NT2/D1 (cell line): ENCODE results near the gene EXOC5.

Source experiments
- DNase-seq: peaks from one replicate; pipeline ENCODE4 v3.0.0-alpha.2; 2011; ENCODE audit warnings: low read depth, low spot score
- H3K27me3 ChIP-seq: 2 replicates; pipeline ENCODE4 v1.6.0; 2011; ENCODE audit warnings: mild to moderate bottlenecking; ENCODE audit not compliant: insufficient read length, insufficient read depth
- H3K36me3 ChIP-seq: 2 replicates; pipeline ENCODE4 v1.6.1; 2011; ENCODE audit warnings: mild to moderate bottlenecking, low read length, mixed read lengths; ENCODE audit not compliant: insufficient read depth, insufficient read length
- H3K4me1 ChIP-seq: 2 replicates; pipeline ENCODE4 v1.5.1; 2011; ENCODE audit not compliant: insufficient read depth, insufficient read length
- H3K4me3 ChIP-seq: 2 replicates; pipeline ENCODE4 v1.5.1; 2011; ENCODE audit warnings: low read depth; ENCODE audit not compliant: insufficient read length
- H3K9ac ChIP-seq: 2 replicates; pipeline ENCODE4 v1.6.0; 2011; ENCODE audit warnings: low read depth; ENCODE audit not compliant: insufficient read length
- H3K9me3 ChIP-seq: 2 replicates; pipeline ENCODE4 v1.5.1; 2011; ENCODE audit warnings: mild to moderate bottlenecking, low read length; ENCODE audit not compliant: insufficient read depth
- SUZ12 ChIP-seq: IDR thresholded peaks from 2 replicates; pipeline ENCODE4 v1.6.1; 2011; ENCODE audit not compliant: insufficient read length, insufficient read depth; ENCODE audit errors: extremely low read depth
- YY1 ChIP-seq: IDR thresholded peaks from 2 replicates; pipeline ENCODE4 v1.6.1; 2011; ENCODE audit not compliant: insufficient read length, insufficient read depth
- ZNF274 ChIP-seq: IDR thresholded peaks from 2 replicates; pipeline ENCODE4 v1.6.1; 2011; ENCODE audit warnings: mild to moderate bottlenecking, low read depth, low read length

EXOC5 gene

GRCh38 chr14:57295239-57295638 is 26.5 kb upstream of the EXOC5 start:
- no peak for DNase-seq
- H3K27me3 ChIP-seq = no peaks in the 10 kb centered on the region
- no peak for TF ChIP-seq ZNF274
- no peak for TF ChIP-seq YY1
- no peak for TF ChIP-seq SUZ12
- H3K4me1 ChIP-seq = no peaks in the 10 kb centered on the region
- no peak overlapping the region for H3K4me3 ChIP-seq
- no peaks in the 10 kb centered on the region for H3K9me3 ChIP-seq
- peaks cover 3% of the 10 kb centered on the region for H3K36me3 ChIP-seq
- no peak overlapping the region for H3K9ac ChIP-seq

DNA sequence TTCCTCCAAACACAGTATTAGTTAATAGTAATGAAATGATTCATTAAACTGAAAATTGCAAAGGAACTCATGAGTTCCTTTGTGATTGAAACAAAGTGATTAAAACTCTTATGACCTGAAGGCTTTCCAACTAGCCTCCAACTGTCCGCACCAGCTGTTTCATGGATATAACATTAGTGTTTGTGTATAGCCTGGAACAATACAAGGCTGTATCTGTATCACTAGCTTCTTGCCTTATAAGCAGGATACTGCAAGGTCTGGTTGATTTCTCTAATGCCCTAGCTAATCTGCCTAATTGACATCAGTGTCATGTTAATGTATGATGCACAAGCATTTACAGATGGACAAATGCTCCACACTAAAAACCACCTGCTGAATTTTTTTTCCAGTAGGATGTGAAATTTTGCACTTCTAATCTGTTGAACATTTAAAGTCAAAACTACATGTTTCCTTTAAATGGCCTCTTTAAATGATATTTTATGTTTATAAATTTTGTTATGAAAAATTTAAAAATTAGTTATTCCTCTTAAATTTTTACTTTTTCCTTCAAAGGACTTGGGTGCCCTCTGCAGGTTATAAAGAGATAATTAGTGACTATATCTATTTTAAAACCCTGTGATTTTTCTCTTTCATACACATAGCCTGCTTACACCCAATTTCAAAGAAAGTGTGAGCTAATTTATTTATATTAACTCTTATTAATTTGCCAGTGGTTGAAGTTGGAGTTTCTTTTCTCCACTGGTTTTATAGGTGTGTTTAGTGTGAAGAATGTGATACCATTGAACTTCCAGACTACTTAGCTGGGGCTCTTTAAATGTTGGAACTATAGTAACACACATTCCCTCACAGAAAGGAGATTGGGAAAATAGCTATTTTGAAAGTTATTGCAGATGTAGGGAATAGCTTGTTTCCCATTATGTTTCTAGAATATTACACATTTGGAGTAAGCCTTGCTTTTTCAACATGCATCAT is 25.4 kb upstream of the EXOC5 start:
- TF ChIP-seq ZNF274 = no peak
- no peak for TF ChIP-seq YY1
- no peak for TF ChIP-seq SUZ12
- Histone ChIP-seq H3K4me1 (no peaks in the 10 kb centered on the region), H3K9ac (no peak overlapping the region), H3K27me3 (no peaks in the 10 kb centered on the region), H3K4me3 (no peak overlapping the region), H3K9me3 (no peaks in the 10 kb centered on the region), H3K36me3 (peaks cover 3% of the 10 kb centered on the region)
- DNase-seq = no peak

DNA sequence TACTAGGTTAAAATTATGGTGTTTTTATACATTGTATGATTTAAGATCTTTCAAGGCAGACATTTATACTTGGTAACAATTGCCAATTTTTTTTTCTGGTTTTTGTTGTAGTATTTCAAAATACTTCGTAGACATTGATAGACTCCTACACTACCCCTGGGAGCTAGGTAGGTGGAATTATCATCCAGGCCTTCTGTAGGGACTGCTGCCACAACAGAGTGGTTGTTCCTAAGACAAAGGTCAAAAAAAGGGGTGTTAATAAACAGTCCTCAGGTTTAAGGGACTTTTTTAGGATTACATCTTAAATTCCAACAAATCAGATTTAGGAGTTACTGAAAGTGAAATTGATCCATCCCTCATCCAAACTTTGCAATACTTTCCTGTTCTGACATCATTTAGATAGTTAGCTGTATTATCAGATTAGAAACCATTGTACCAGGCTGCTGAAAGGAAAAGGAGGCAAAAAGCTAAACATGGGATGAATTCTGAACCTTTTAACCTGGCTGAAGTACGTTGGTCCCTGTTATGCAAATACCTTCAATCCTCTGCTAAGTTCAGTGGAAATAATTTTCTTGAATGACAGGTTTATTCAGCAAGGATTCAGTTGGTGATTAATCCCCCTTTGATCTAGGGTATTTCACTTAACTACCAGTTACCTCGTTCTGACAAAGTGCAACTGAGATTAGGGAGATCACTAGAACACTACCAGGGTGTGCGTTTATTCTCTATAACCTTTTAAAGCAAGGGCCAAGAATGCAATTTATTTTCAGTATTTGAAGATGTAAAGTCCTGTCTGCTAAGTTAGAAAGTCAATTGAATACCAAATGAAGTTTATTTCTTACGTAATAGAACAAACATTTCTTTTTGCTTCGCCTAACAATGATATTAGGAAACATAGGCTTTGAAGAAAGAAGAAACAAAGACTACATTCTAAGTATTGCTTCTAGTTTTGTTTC is 23.3 kb upstream of the EXOC5 start:
- no peak for TF ChIP-seq SUZ12
- no peak for TF ChIP-seq ZNF274
- TF ChIP-seq YY1 = no peak
- Histone ChIP-seq H3K9ac (no peak overlapping the region), H3K36me3 (peaks cover 11% of the 10 kb centered on the region)

GRCh38 chr14:57290751-57291150 is 22.0 kb upstream of the EXOC5 start:
- no peak for TF ChIP-seq ZNF274
- no peak for TF ChIP-seq YY1
- no peak for TF ChIP-seq SUZ12
- H3K27me3 ChIP-seq = no peaks in the 10 kb centered on the region
- DNase-seq = no peak
- no peaks in the 10 kb centered on the region for H3K4me1 ChIP-seq
- H3K4me3 ChIP-seq = no peak overlapping the region
- H3K9me3 ChIP-seq = no peaks in the 10 kb centered on the region
- peaks cover 19% of the 10 kb centered on the region for H3K36me3 ChIP-seq
- no peak overlapping the region for H3K9ac ChIP-seq

More for the DNA sequence above, 23.3 kb upstream of the EXOC5 start:
- Histone ChIP-seq H3K9me3 (no peaks in the 10 kb centered on the region), H3K4me1 (no peaks in the 10 kb centered on the region), H3K4me3 (no peak overlapping the region), H3K27me3 (no peaks in the 10 kb centered on the region)
- no peak for DNase-seq

GRCh38 chr14:57287745-57288144 is 19.0 kb upstream of the EXOC5 start:
- no peak for DNase-seq
- H3K36me3 ChIP-seq = peaks cover 26% of the 10 kb centered on the region
- H3K9me3 ChIP-seq = no peaks in the 10 kb centered on the region
- no peaks in the 10 kb centered on the region for H3K27me3 ChIP-seq
- no peak overlapping the region for H3K9ac ChIP-seq
- no peak for TF ChIP-seq YY1
- no peak for TF ChIP-seq ZNF274
- no peak for TF ChIP-seq SUZ12
- no peaks in the 10 kb centered on the region for H3K4me1 ChIP-seq
- H3K4me3 ChIP-seq = no peak overlapping the region

DNA sequence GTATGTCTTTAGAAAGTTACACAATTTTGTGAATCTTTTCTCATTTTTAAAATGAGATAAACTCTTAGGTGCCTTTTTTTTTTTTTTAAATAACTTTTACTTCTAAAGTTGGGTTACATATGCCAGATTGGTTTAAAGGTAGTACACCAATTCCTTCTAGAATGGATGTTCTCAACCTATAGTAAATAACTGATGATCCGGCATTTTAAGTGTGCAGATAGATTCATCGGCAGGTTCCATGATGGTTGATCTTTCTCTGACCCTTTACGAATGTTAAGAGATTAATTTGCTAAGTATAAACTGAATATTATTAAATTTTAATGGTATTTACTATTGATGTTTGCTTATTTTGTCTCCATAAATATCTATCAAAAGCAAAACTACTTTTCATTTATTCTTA is 8.4 kb upstream of the EXOC5 start:
- Histone ChIP-seq H3K4me1 (no peaks in the 10 kb centered on the region), H3K4me3 (no peak overlapping the region), H3K9me3 (no peaks in the 10 kb centered on the region), H3K36me3 (peaks cover 45% of the 10 kb centered on the region), H3K27me3 (no peaks in the 10 kb centered on the region), H3K9ac (no peak overlapping the region)
- DNase-seq = no peak
- TF ChIP-seq SUZ12 (no peak), ZNF274 (no peak), YY1 (no peak)
